GM12878 (cell line): ENCODE measurements around the gene TRAPPC4. TPM values are rescaled to one million over a fixed set of nuclear protein-coding genes. Genes with fewer than 3 reads are reported as not detected.

Experiments used
- ATAC-seq: fragments of 200-7000 bp; cut with Tn5 transposase; 3 replicates; pipeline ENCODE4 v1.9.1; 2020; ENCODE audit warnings: mild to moderate bottlenecking, moderate library complexity
- BruUV-seq: library from RNA; stranded (reverse); fragments of 400-500 nt; replicated peaks from 2 replicates; lab custom pipeline; 2021; lab: Mats Ljungman, UMichigan
- CTCF ChIA-PET: fragments of 300-600 bp; sonication (Branson Sonifier 250); formaldehyde crosslinking; extraction: SDS; loops from one replicate; lab custom pipeline; 2021; ENCODE audit warnings: inconsistent platforms; lab: Yijun Ruan, JAX
- POLR2A ChIA-PET: fragments of 350-600 bp; formaldehyde crosslinking; extraction: SDS; loops from one replicate; lab custom pipeline; 2021; ENCODE audit warnings: inconsistent platforms; lab: Charles Lee
- RAD21 ChIA-PET: fragments of 300-600 bp; sonication (Branson Sonifier 250); formaldehyde crosslinking; loops from one replicate; lab custom pipeline; 2023; ENCODE audit warnings: antibody characterized with exemption; ENCODE audit not compliant: unreplicated experiment; lab: Charles Lee
- SMC1A ChIA-PET: fragments of 300-600 bp; sonication (Branson Sonifier 250); formaldehyde crosslinking; loops from one replicate; lab custom pipeline; 2023; ENCODE audit not compliant: unreplicated experiment, uncharacterized antibody; lab: Charles Lee
- DNase-seq: peaks from one replicate; pipeline ENCODE4 v3.0.0-alpha.2; 2011; ENCODE audit warnings: low read depth, low spot score
- FAIRE-seq: peaks from 3 replicates; lab custom pipeline; 2011; peaks lifted over from hg19 to GRCh38; lab: Jason Lieb, UNC
- H2AFZ ChIP-seq: 2 replicates; pipeline ENCODE4 v1.6.0; 2011; ENCODE audit warnings: low read depth, low read length, control low read depth; ENCODE audit not compliant: control insufficient read depth
- H3K27ac ChIP-seq: 2 replicates; pipeline ENCODE4 v1.5.1; 2011; ENCODE audit warnings: control low read depth; ENCODE audit not compliant: control insufficient read depth, insufficient read depth
- H3K27me3 ChIP-seq, 2 experiments: replicated peaks in 1 of 2; 2 replicates each; pipeline versions ENCODE4 v1.6.0 to v1.6.1; 2011; ENCODE audit warnings: low read length in 1 of 2; ENCODE audit not compliant: control insufficient read depth in 2 of 2, insufficient read depth in 2 of 2
- H3K36me3 ChIP-seq, 2 experiments: 2 replicates each; pipeline ENCODE4 v1.5.1; 2011; ENCODE audit warnings: low read length in 1 of 2; ENCODE audit not compliant: control insufficient read depth in 2 of 2, insufficient read depth in 2 of 2
- H3K4me1 ChIP-seq: 2 replicates; pipeline ENCODE4 v1.6.1; 2011; ENCODE audit warnings: mild to moderate bottlenecking, low read length, moderate library complexity, mixed read lengths; ENCODE audit not compliant: control insufficient read depth, insufficient read depth
- H3K4me2 ChIP-seq: 2 replicates; pipeline ENCODE4 v1.6.0; 2011; ENCODE audit warnings: control low read depth; ENCODE audit not compliant: control insufficient read depth, insufficient read depth
- H3K4me3 ChIP-seq: fragments of 200-600 bp; sonication (generic); 2 replicates; pipeline ENCODE4 v1.5.1; 2016
- H3K79me2 ChIP-seq: 2 replicates; pipeline ENCODE4 v1.6.0; 2011; ENCODE audit warnings: low read length; ENCODE audit not compliant: control insufficient read depth, insufficient read depth
- H3K9ac ChIP-seq: 2 replicates; pipeline ENCODE4 v1.8.0; 2011; ENCODE audit warnings: low read length, control low read depth, mixed read lengths; ENCODE audit not compliant: control insufficient read depth, insufficient read depth
- H3K9me3 ChIP-seq: replicated peaks from 3 replicates; pipeline ENCODE4 v1.5.1; 2011; ENCODE audit warnings: mild to moderate bottlenecking, low read length; ENCODE audit not compliant: control insufficient read depth, insufficient read depth
- H4K20me1 ChIP-seq: 2 replicates; pipeline ENCODE4 v1.6.0; 2011; ENCODE audit not compliant: control insufficient read depth, insufficient read depth
- BHLHE40 ChIP-seq, 2 experiments: fragments of 450-650 bp in 1 of 2; IDR thresholded peaks; 2 replicates each; pipeline ENCODE4 v1.6.1; 2011 to 2017; ENCODE audit warnings: low read depth in 2 of 2, borderline replicate concordance in 1 of 2, improper control_type of control experiment in 1 of 2, low read length in 1 of 2, mild to moderate bottlenecking in 1 of 2
- EGR1 ChIP-seq, 2 experiments: IDR thresholded peaks; 1 replicate in 1 of 2; 2 replicates in 1 of 2; pipeline ENCODE4 v1.6.1; 2011 to 2012; ENCODE audit warnings: low read depth in 2 of 2, low read length in 2 of 2, borderline replicate concordance in 1 of 2, mild to moderate bottlenecking in 1 of 2, moderate library complexity in 1 of 2
- ESRRA ChIP-seq: IDR thresholded peaks from 2 replicates; pipeline ENCODE4 v1.6.1; 2012; ENCODE audit warnings: mild to moderate bottlenecking, low read length, improper control_type of control experiment
- IKZF1 ChIP-seq: fragments of 450-650 bp; conservative IDR thresholded peaks from 2 replicates; pipeline ENCODE4 v1.6.1; 2017; ENCODE audit warnings: antibody characterized with exemption, mild to moderate bottlenecking
- JUND ChIP-seq: IDR thresholded peaks from 2 replicates; pipeline ENCODE4 v1.6.1; 2012; ENCODE audit warnings: low read depth, mild to moderate bottlenecking, low read length, improper control_type of control experiment, moderate library complexity
- KLF5 ChIP-seq: fragments of 450-650 bp; IDR thresholded peaks from 2 replicates; pipeline ENCODE4 v1.6.1; 2014; ENCODE audit warnings: mild to moderate bottlenecking; ENCODE audit not compliant: partially characterized antibody
- MEF2A ChIP-seq: IDR thresholded peaks from 2 replicates; pipeline ENCODE4 v1.6.1; 2011; ENCODE audit warnings: low read depth, mild to moderate bottlenecking, low read length, moderate library complexity; ENCODE audit not compliant: insufficient read depth
- NKRF ChIP-seq: fragments of 450-650 bp; conservative IDR thresholded peaks from 2 replicates; pipeline ENCODE4 v1.6.1; 2017; ENCODE audit warnings: mild to moderate bottlenecking, moderate library complexity
- SMARCA5 ChIP-seq: fragments of 450-650 bp; IDR thresholded peaks from 2 replicates; pipeline ENCODE4 v1.6.1; 2017; ENCODE audit warnings: mild to moderate bottlenecking
- STAT3 ChIP-seq: IDR thresholded peaks from 2 replicates; pipeline ENCODE4 v1.6.1; 2011; ENCODE audit warnings: low read depth, low read length, improper control_type of control experiment
- SUPT20H ChIP-seq: IDR thresholded peaks from 2 replicates; pipeline ENCODE4 v1.6.1; 2011; ENCODE audit warnings: low read depth, mild to moderate bottlenecking, low read length, moderate library complexity, borderline replicate concordance; ENCODE audit not compliant: control insufficient read depth
- TAF1 ChIP-seq: IDR thresholded peaks from 2 replicates; pipeline ENCODE4 v1.6.1; 2011; ENCODE audit warnings: mild to moderate bottlenecking, low read depth, low read length, borderline replicate concordance
- TCF3 ChIP-seq: IDR thresholded peaks from 2 replicates; pipeline ENCODE4 v1.6.1; 2012; ENCODE audit warnings: low read depth, mild to moderate bottlenecking, low read length, borderline replicate concordance; ENCODE audit not compliant: insufficient read depth
- ZBED1 ChIP-seq: IDR thresholded peaks from 2 replicates; pipeline ENCODE4 v1.6.1; 2016; ENCODE audit warnings: borderline replicate concordance
- WGBS: methylation state at CpG from one replicate; pipeline ENCODE4 v1.1.6; 2016; ENCODE audit warnings: low lambda C conversion rate; ENCODE audit not compliant: insufficient replicate concordance, insufficient coverage; ENCODE audit errors: missing lambda C conversion rate; 5-methylcytosine and 5-hydroxymethylcytosine counted together
- in situ Hi-C: fragments of 300-500 bp; cut with MboI; formaldehyde crosslinking; loops from 9 replicates; pipeline ENCODE4 v1.14.3; 2018; ENCODE audit warnings: mixed read lengths
- intact Hi-C: fragments of 100-400 bp; cut with micrococcal nuclease; formaldehyde crosslinking; loops from one replicate; pipeline ENCODE4 v1.14.2; 2022; ENCODE audit not compliant: unreplicated experiment
- polyA plus RNA-seq, 11 experiments: library from polyadenylated mRNA; depleted of rRNA in 4 of 11; unstranded in 6 of 11; stranded (reverse) in 5 of 11; fragments of >200 nt; fragmentation: Nextera tagmentation in 4 of 11; fragmentation: Illumina TruSeq in 1 of 11; extraction: Ambion mirVana in 4 of 11; extraction: Trizol in 1 of 11; gene quantifications; 1 replicate in 1 of 11; 2 replicates in 10 of 11; pipeline versions ENCODE4 v1.2.1 to v1.2.3, GENCODE V29; 2011 to 2016; ENCODE audit warnings: inconsistent platforms in 2 of 11, missing spikeins in 2 of 11, low read depth in 1 of 11
- total RNA-seq, 4 experiments: library from RNA; depleted of rRNA in 3 of 4; stranded (reverse); fragments of >200 nt in 3 of 4; fragmentation: Illumina TruSeq in 1 of 4; extraction: Trizol in 1 of 4; gene quantifications; 2 replicates each; pipeline versions ENCODE4 v1.2.1 to v1.2.3, GENCODE V29; 2013 to 2021
- TF ChIP-seq, protein P1 (sequence below): fragments of 450-650 bp; IDR thresholded peaks from 2 replicates; pipeline ENCODE4 v1.6.1; 2018; ENCODE audit warnings: borderline replicate concordance, mild to moderate bottlenecking; ENCODE audit not compliant: partially characterized antibody
- TF ChIP-seq, protein P2 (sequence below): fragments of 450-650 bp; IDR thresholded peaks from 2 replicates; pipeline ENCODE4 v1.6.1; 2017; ENCODE audit warnings: mild to moderate bottlenecking, low read depth, inconsistent platforms; ENCODE audit not compliant: poor library complexity, severe bottlenecking
- TF ChIP-seq, protein P3 (sequence below): IDR thresholded peaks from 2 replicates; pipeline ENCODE4 v1.6.1; 2011; ENCODE audit warnings: low read depth, low read length, improper control_type of control experiment, borderline replicate concordance

Gene TRAPPC4
- total and polyA plus RNA-seq, 10 of the 15 experiments (the other 5 are each of a cell fraction or from before 2014, with no cell fraction given): 61.6 to 231 (median 98.8) TPM

DNA sequence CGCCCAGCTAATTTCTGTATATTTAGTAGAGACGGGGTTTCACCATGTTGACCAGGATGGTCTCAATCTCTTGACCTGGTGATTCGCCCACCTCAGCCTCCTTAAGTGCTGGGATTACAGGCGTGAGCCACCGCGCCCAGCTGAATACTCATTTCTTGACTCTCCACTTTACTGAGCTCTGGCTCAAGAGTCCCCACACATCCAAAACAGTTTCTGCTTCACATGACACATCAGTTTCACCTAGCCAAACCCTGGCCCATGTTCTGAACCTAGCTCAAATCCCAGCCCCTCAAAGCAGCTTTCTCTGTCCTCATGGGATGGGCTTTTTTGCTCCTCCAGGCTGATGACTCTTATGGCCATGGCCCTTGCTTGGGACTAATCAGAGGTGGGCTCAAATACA is 28.6 kb downstream of the TRAPPC4 start:
- Histone ChIP-seq H3K9ac (no peak overlapping the region), H3K36me3 (peaks cover 40% of the 10 kb centered on the region in 2 experiments), H3K27ac (no peak overlapping the region), H3K4me1 (peaks cover 14% of the 10 kb centered on the region), H3K79me2 (peaks cover 9% of the 10 kb centered on the region), H3K27me3 (no peaks in the 10 kb centered on the region), H3K9me3 (no peaks in the 10 kb centered on the region), H4K20me1 (no peaks in the 10 kb centered on the region), H3K4me3 (no peak overlapping the region), H2AFZ (no peak overlapping the region), H3K4me2 (no peak overlapping the region)
- no peak for ATAC-seq
- 17% methylated on average over 6 of the region's 6 CpGs for WGBS
- RAD21 ChIA-PET: interaction anchor here (1.5 kb wide), 1 partner anchor 178 kb away, joined by 3 read pairs; no protein-coding TSS in a partner anchor
- in situ Hi-C loops: no loop called here
- POLR2A ChIA-PET: interaction anchor here (0.5 to 2.5 kb wide), 3 partner anchors 9 to 287 kb away, joined by 3 to 10 read pairs (median 4); no protein-coding TSS in a partner anchor
- CTCF ChIA-PET: no interaction called here
- intact Hi-C loops: no loop called here
- no peak for FAIRE-seq
- no peak for DNase-seq
- SMC1A ChIA-PET: no interaction called here
- BruUV-seq: no TSS peak
- TF ChIP-seq SUPT20H: no peak
- TF ChIP-seq JUND: no peak
- no peak for TF ChIP-seq IKZF1
- TF ChIP-seq STAT3: no peak
- TF ChIP-seq, protein P1, sequence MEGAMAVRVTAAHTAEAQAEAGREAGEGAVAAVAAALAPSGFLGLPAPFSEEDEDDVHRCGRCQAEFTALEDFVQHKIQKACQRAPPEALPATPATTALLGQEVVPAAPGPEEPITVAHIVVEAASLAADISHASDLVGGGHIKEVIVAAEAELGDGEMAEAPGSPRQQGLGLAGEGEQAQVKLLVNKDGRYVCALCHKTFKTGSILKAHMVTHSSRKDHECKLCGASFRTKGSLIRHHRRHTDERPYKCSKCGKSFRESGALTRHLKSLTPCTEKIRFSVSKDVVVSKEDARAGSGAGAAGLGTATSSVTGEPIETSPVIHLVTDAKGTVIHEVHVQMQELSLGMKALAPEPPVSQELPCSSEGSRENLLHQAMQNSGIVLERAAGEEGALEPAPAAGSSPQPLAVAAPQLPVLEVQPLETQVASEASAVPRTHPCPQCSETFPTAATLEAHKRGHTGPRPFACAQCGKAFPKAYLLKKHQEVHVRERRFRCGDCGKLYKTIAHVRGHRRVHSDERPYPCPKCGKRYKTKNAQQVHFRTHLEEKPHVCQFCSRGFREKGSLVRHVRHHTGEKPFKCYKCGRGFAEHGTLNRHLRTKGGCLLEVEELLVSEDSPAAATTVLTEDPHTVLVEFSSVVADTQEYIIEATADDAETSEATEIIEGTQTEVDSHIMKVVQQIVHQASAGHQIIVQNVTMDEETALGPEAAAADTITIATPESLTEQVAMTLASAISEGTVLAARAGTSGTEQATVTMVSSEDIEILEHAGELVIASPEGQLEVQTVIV: no peak
- TF ChIP-seq SMARCA5: no peak
- no peak for TF ChIP-seq ESRRA
- no peak for TF ChIP-seq EGR1 (IDR thresholded peaks at IDR 0.05; ENCODE audit: borderline replicate concordance in 1 of 2, low read depth in 2 of 2, low read length in 2 of 2)
- TF ChIP-seq, protein P2, sequence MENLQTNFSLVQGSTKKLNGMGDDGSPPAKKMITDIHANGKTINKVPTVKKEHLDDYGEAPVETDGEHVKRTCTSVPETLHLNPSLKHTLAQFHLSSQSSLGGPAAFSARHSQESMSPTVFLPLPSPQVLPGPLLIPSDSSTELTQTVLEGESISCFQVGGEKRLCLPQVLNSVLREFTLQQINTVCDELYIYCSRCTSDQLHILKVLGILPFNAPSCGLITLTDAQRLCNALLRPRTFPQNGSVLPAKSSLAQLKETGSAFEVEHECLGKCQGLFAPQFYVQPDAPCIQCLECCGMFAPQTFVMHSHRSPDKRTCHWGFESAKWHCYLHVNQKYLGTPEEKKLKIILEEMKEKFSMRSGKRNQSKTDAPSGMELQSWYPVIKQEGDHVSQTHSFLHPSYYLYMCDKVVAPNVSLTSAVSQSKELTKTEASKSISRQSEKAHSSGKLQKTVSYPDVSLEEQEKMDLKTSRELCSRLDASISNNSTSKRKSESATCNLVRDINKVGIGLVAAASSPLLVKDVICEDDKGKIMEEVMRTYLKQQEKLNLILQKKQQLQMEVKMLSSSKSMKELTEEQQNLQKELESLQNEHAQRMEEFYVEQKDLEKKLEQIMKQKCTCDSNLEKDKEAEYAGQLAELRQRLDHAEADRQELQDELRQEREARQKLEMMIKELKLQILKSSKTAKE: no peak
- no peak for TF ChIP-seq MEF2A
- no peak for TF ChIP-seq TAF1
- TF ChIP-seq BHLHE40 (IDR thresholded peaks at IDR 0.05; ENCODE audit: borderline replicate concordance in 1 of 2, low read depth in 2 of 2, low read length in 1 of 2): no peak
- TF ChIP-seq, protein P3, sequence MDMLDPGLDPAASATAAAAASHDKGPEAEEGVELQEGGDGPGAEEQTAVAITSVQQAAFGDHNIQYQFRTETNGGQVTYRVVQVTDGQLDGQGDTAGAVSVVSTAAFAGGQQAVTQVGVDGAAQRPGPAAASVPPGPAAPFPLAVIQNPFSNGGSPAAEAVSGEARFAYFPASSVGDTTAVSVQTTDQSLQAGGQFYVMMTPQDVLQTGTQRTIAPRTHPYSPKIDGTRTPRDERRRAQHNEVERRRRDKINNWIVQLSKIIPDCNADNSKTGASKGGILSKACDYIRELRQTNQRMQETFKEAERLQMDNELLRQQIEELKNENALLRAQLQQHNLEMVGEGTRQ: no peak
- no peak for TF ChIP-seq TCF3
- TF ChIP-seq NKRF: no peak
- no peak for TF ChIP-seq ZBED1
- TF ChIP-seq KLF5: no peak
